ENCODE measurements around the gene ARHGEF28.

- TF ChIP-seq CTCF (IDR thresholded peaks at IDR 0.05) (no peak), EZH2 (IDR thresholded peaks at IDR 0.05; ENCODE audit: borderline replicate concordance, insufficient read depth, low read depth, low read length, poor library complexity, severe bottlenecking) (no peak)
Observed at GRCh38 chr5:73702951-73703350, 77.0 kb downstream of the ARHGEF28 start.

Measured in B cell (primary cell).